Measurements from ENCODE around the gene CFLAR. TPM values are rescaled to one million over a fixed set of nuclear protein-coding genes. Genes with fewer than 3 reads are reported as not detected.
A peak's percentile ranks its signal among the peaks of the same experiment; 100 is the strongest.

CFLAR gene
- total and polyA plus RNA-seq, 8 donors = 34.6 to 101 (median 49.7) TPM

GRCh38 chr2:201122276-201122675 lies 6.3 kb downstream of the CFLAR start:
- H3K27ac ChIP-seq = peak overlapping the region in 2 of 4 donors; percentile 74 to 78
- no peaks in the 10 kb centered on the region for H3K27me3 ChIP-seq
- H3K9me3 ChIP-seq = no peaks in the 10 kb centered on the region
- intact Hi-C loops (cut with DNase I) = no loop called here
- H3K36me3 ChIP-seq = no peaks in the 10 kb centered on the region
- ATAC-seq (no peak), DNase-seq (no peak), FAIRE-seq (no peak)
- TF ChIP-seq CTCF (IDR thresholded peaks at IDR 0.05) = no peak
- no peak overlapping the region for H3K4me3 ChIP-seq
- 91 to 100% methylated on average over 1 of the region's 1 CpG for WGBS, 2 donors
- peaks cover 31 to 55% (median 48%) of the 10 kb centered on the region in 3 donors for H3K4me1 ChIP-seq

DNA sequence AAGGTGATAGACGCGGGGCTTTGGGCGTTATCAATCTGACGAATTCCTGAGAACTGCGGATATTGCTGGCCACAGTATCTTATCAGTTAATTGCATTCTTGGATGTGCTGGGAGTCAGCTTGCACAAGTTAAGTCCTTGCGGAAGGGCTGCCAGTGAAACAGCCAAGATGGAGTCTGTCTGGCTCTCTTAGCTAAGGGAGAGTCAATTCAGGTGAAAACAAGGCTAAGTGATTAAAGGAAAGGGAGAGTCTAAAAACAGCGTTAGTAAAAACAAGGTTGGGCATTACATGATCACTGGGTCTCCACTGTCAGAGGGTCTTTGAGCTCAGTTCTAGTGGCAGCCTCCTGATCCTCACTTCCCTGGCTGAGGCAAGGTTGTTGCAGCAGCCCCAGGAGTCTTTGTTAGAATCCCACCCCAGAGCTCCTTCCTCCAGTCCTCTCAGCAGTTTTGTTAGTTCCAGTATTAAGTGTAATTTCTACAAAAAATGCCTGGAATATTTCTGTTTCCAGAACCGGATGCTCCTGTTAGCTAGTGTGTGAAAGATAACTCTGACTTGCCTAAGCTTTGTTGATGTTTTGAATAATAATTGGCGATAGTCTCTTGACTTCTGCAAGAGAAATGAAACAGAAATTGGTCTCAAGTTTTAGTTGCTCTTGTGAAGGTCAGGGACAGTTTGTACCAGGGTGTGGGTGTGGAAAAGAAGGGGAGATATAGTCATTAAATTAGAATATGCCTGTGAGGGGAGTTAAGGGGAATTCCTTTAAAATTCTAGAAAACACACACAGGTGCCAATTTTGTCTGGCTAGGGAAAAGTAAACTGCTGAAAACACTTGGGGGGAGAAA lies 10.6 kb downstream of the CFLAR start:
- H3K9me3 ChIP-seq = no peaks in the 10 kb centered on the region
- intact Hi-C loops (cut with DNase I) = no loop called here
- DNase-seq (no peak), FAIRE-seq (no peak), ATAC-seq (peak in 3 of 4 donors; percentile 5 to 12 (median 11))
- H3K27ac ChIP-seq = peak overlapping the region; percentile 22 to 78 (median 57)
- no peaks in the 10 kb centered on the region for H3K27me3 ChIP-seq
- H3K4me1 ChIP-seq = peaks cover 31 to 76% (median 72%) of the 10 kb centered on the region in 3 donors
- WGBS, 2 donors = 7 to 8% methylated on average over 9 of the region's 9 CpGs
- H3K4me3 ChIP-seq = no peak overlapping the region
- no peaks in the 10 kb centered on the region for H3K36me3 ChIP-seq
- TF ChIP-seq CTCF (IDR thresholded peaks at IDR 0.05) = no peak

DNA sequence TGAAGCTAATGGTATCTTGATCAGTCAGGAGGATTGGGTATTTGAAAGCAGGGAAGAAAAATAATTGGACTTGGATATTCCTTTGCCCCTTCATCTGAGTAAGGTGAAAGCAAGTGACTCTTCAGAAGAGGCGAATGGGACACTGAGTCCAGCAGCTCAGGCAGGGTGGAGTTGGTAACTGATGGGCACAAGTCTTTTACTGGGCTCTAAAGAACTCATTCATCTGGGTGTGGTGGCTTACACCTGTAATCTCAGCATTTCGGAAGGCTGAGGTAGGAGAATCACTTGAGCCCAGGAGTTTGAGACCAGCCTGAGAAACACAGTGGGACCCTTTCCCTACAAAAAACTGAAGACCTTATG lies 11.2 kb downstream of the CFLAR start:
- no peaks in the 10 kb centered on the region for H3K9me3 ChIP-seq
- intact Hi-C loops (cut with DNase I) = no loop called here
- no peak for TF ChIP-seq CTCF (IDR thresholded peaks at IDR 0.05)
- 65 to 74% methylated on average over 2 of the region's 2 CpGs for WGBS, 2 donors
- no peak for FAIRE-seq
- no peak for DNase-seq
- H3K27me3 ChIP-seq = no peaks in the 10 kb centered on the region
- no peak for ATAC-seq
- H3K36me3 ChIP-seq = no peaks in the 10 kb centered on the region
- H3K4me3 ChIP-seq = no peak overlapping the region
- peaks cover 31 to 74% (median 71%) of the 10 kb centered on the region in 3 donors for H3K4me1 ChIP-seq
- H3K27ac ChIP-seq = peak overlapping the region in 3 of 4 donors; percentile 40 to 78 (median 74)

DNA sequence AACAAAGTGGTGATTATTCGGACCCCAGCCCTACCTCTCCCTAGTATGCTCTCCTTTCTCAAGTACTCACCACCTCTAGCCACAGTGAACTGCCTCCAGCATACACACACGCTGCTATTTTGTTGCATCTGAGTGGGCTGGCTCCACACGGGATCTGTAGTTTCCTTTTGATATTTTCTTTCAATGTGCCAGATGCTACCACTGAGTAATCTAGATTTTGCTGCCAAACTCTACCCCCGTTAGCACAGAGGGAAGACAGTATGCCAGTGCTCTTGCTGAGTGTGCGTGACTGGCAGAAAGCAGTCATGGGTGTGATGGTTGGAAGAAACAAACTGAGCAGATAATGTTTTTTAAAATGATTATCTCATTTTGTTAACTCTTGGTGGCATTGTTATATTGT lies 11.6 kb downstream of the CFLAR start:
- DNase-seq = no peak

More for the DNA sequence above, 11.6 kb downstream of the CFLAR start:
- Histone ChIP-seq H3K4me1 (peaks cover 31 to 70% (median 66%) of the 10 kb centered on the region in 3 donors), H3K27me3 (no peaks in the 10 kb centered on the region), H3K36me3 (no peaks in the 10 kb centered on the region), H3K9me3 (no peaks in the 10 kb centered on the region), H3K27ac (peak overlapping the region in 3 of 4 donors; percentile 40 to 78 (median 74)), H3K4me3 (no peak overlapping the region)
- intact Hi-C loops (cut with DNase I) = no loop called here
- no peak for TF ChIP-seq CTCF (IDR thresholded peaks at IDR 0.05)
- WGBS, 2 donors = 33 to 35% methylated on average over 5 of the region's 5 CpGs
- ATAC-seq = peak in 3 of 4 donors; percentile 3 to 42 (median 9)
- FAIRE-seq = no peak
